GM12873 (cell line): Measurements from ENCODE around the gene DHRS1.

Experiments used
- CTCF ChIP-seq: IDR thresholded peaks from 2 replicates; pipeline ENCODE4 v1.5.1; 2012; ENCODE audit warnings: low read depth, mild to moderate bottlenecking, moderate library complexity, low read length, control low read depth; ENCODE audit not compliant: insufficient read depth; ENCODE audit errors: missing control alignments

The DHRS1 gene

DNA sequence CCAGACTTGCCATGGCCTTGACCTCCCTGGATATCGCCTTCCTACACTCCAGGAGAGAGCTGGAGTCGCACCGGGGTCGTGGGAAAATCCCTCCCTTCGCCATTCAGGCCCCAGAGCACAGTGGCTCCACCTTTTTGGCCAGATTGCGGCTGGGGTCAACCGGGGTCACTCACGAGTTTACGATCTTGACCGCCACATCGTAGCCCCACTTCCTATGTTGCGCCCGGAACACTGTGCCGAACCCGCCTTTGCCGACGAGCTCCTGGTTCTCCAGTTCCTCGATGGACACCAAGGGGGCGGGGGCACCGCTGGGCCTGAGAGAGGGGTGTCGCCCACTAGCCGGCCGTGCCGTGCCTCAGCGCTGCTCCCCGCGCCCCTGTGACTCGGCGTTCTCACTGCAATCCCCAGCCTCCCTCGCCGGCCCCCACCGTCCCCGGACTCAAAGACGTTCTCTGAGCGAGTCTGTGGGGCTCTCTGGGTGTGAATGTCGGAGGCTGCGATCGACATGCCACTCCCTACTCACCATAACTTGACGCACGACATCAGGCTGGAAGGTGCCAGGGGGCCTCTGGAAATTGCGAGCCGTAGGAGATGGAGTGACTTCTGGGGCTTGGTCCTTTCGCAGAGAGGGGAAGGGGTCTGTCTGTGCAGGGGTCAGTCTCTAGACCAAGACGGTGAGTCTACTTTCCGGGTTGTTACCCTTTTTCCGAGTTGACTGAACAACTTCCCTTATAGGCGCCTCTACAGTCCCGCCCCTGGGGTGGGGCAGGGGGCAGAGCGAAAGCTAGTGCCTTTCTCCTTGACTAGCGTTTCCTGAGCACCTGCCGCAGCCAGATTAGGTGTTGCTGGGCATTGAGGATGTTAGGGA lies 39.9 kb upstream of the DHRS1 start, which contains the start of gene RIPK3:
Gene RIPK3 (minus strand): TSS at position 708 of the 868 bp plus-strand sequence. CDS start 165 bp downstream, at position 543.
- TF ChIP-seq CTCF, result no peak

- TF ChIP-seq CTCF, result no peak
Measured at GRCh38 chr14:24338843-24339242, 39.3 kb upstream of the DHRS1 start.

GRCh38 chr14:24337824-24338175 lies 38.2 kb upstream of the DHRS1 start:
- no peak for TF ChIP-seq CTCF

DNA sequence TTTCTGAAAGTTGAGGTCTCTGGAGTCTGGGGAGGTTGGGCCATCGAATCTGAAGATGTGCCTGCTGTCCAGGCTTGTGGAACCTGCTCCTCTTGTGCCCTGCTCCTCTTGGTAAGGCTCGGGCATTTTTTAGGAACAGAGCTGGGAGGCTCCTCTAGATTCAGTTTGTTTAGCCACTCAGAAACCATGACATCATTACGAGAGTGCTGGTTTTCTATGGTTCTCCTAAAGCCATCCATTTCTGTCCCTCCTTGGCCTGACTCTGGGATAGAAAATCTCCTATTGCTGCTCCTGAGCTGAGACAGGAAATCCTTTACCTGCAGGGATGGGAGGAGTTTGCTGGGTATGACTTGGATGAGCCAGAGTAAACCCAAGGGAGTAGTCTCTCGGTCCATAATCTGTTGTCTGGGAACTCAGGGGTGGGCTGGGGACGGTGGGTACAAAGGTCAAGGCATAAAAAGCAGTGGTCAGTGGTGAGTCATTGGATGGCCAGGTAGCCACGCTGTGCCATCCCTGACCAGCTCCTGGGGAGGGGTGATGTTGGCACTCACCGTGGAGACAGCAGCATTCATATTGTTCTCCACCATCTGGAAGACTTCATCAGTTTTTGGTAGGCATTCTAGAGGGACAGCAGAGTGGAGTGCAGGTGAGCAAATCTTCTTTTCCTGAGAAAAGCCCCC lies 37.7 kb upstream of the DHRS1 start:
- no peak for TF ChIP-seq CTCF

DNA sequence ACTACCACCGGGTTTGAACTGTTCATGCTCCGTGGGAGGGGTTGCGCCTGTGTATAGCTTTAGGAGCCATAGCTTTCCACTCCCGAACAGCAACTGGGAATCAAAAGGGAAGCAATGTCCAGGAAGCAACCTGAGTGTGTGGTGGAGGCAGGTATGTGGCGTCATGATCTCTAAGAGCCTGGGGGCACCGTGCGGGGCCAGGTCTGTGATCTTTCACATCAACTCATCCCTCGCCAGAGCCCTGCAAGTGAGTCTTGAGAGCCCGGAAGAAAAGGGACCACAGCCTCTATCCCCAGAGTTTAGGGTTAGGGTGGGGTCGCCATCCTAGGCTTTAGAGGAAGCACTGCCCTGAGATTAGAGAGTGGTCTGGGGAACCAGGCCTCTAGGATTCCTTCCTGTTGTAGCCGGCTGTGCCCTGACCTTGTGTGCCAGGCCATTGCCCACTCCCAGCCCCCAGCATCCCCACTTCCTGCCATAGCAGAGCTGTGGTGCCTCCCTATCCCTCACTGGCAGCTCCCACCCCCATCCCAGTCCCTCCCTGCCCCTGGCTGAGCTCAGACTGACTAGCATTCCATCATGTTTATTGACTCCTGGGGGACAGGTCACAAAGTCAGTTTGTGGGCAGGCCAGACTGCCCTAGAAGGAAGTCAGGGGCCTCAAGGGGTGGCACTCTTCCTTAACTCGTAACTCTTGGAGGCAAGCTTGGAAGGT lies 36.0 kb upstream of the DHRS1 start:
- TF ChIP-seq CTCF, result no peak

- no peak for TF ChIP-seq CTCF
Measured at GRCh38 chr14:24334431-24335291, 35.1 kb upstream of the DHRS1 start, which contains the start of gene ADCY4. Gene ADCY4, minus strand, starts transcription at chr14:24335071. Its CDS starts 419 bp downstream, at chr14:24334652.
